HG03469 (cell line): ENCODE data around the gene UQCR10.

Experiments
- ATAC-seq: cut with Tn5 transposase; IDR thresholded peaks from one replicate; pipeline ENCODE4 v1.9.1; 2021; ENCODE audit warnings: mild to moderate bottlenecking, moderate library complexity, moderate number of reproducible peaks; ENCODE audit not compliant: unreplicated experiment

Gene UQCR10

GRCh38 chr22:29795663-29796062 is 28.5 kb downstream of the UQCR10 start:
- no peak for ATAC-seq

DNA sequence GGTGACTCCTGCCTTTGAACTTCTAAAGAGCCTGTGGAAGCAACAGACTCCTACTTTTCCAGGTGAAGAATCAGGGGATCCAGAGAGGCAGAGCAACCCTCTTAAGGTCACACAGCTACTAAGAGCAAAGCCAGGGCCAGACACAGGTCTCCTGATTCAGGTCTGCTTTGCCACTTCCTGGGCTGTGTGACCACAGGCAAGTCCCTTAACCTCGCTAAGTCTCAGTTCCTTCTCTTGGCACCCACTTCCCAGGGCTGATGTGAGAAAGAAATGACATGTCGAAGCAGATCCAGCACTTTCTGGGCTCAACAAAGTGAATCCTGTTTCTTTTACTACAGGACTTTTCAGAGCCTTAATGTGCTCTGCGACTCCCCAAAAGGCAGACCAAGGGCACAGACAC is 30.2 kb downstream of the UQCR10 start:
- no peak for ATAC-seq

DNA sequence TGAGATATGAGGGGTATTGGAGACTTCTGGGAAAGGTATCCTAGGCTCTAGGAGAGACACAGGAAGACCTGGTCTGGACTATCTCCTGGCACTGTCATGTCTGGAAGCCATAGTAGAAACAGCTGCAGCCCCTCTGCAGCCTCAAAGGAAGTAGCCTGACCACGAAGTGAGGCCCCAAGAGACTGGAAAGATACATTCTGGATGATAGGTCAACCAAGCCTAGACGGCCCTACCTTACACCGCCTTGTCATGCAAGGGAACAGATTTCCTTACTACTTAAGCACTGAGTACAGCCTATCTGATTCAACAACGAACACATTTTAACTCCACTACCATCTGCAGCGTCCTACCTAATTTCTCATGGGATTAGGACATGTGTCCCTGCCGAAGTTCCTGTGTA is 31.1 kb downstream of the UQCR10 start:
- ATAC-seq = no peak

- no peak for ATAC-seq
These were observed 31.6 kb downstream of the UQCR10 start for GRCh38 chr22:29798801-29799200.

GRCh38 chr22:29799217-29799680 is 32.1 kb downstream of the UQCR10 start:
- ATAC-seq = no peak

GRCh38 chr22:29801153-29801552 is 34.0 kb downstream of the UQCR10 start:
- ATAC-seq = no peak

- ATAC-seq = no peak
These were observed 34.6 kb downstream of the UQCR10 start for GRCh38 chr22:29801796-29802195.

GRCh38 chr22:29803190-29803589 is 36.0 kb downstream of the UQCR10 start:
- ATAC-seq = no peak

GRCh38 chr22:29804985-29805384 is 37.8 kb downstream of the UQCR10 start:
- no peak for ATAC-seq

DNA sequence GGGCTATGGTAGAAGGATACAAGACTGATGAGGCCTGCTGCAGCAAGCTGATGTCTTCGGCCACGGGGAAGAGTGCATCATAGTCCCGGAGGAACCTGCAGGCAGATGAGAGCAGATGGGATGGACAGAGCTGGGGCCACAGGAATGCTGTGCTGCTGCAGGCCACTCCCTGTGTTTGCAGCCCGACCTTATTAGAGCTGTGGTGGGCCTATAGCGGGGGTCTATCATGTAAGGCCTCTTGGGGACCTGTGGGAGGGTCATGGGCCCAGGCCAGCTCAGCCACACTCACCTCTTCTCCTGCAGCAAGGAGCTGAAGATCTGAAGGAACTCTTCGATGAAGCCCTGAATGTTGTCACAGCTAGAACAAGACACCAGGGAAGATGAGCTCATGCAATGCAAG is 39.0 kb downstream of the UQCR10 start:
- no peak for ATAC-seq

DNA sequence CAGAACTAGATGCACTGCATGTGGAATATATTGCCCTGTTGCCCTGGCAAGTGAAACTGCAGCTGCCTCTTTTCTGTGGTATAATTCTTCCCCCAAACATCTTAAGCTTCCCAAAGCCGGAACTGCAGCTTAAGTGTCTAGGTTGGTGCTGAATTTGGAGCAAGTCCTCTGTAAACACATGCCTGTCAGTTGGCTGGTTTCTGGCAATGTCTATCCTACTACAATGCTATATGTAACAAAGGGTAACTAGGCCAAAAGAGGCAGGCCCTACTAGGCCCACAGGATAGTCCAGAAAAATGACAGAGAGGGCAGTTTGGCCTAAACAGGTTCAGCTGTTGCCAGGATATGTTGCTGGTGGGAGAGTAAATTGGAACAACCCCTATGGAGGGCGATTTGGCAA is 43.0 kb downstream of the UQCR10 start:
- ATAC-seq = no peak

DNA sequence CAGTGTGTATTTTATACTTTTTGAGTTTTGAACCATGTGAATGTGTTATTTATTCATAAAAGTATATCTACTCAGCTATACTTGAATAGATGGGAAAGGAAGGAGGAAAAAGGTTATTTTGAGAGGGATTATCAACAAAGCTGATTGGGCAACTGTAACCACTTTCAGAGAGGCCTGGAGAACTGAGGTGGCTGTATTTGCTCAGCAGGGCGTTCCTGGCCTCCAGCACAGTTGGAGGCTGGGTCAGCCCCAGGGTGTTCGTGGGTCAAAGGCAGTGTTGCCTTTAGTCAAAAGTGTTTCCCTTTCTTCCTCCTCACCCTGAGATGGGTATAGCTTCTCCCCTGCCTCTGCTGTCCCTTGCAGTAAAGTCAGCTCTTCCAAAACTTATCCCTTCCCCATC is 44.2 kb downstream of the UQCR10 start:
- ATAC-seq = no peak

- no peak for ATAC-seq
These were observed 46.0 kb downstream of the UQCR10 start for GRCh38 chr22:29813126-29813525.

GRCh38 chr22:29813563-29813962 is 46.4 kb downstream of the UQCR10 start:
- no peak for ATAC-seq

DNA sequence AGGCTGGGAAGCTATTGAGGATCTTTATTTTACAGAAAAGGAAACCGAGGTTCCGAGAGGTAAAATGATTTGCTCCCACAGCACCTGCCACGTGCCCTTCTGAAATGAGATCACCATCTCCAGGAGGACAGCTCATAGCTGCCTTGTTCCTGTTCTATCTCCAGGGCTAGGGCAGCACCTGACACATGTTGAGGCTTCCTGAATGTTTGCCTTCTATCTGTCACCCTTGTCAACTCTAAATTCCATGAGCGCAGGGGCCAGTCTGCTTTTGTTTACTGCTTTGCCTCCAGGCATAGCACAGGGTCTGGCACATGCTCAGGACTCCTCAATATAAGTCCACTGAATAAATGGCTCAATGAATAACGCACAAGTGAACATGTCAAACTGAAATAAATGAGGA is 46.8 kb downstream of the UQCR10 start:
- ATAC-seq = no peak

DNA sequence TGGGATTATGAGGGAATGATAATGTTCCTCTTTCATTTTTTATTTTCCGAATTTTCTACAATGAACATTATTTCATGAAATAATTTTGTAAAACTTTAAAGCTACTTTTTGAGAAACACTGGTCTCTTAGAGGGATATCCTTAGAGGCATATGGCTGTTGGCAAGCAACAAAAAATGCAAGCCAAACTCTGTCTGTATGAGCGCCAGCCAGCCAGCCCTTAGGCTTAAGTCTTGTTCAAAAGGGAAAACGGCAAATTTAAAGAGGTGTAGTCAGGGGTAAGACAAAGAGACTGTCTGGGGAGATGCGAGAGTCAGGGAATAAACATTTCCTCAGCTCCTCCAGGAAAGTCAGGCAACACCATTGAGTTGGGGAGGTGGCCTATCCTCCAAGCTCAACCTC is 48.4 kb downstream of the UQCR10 start:
- ATAC-seq = no peak

- ATAC-seq = no peak
These were observed 49.0 kb downstream of the UQCR10 start for GRCh38 chr22:29816128-29816527.

DNA sequence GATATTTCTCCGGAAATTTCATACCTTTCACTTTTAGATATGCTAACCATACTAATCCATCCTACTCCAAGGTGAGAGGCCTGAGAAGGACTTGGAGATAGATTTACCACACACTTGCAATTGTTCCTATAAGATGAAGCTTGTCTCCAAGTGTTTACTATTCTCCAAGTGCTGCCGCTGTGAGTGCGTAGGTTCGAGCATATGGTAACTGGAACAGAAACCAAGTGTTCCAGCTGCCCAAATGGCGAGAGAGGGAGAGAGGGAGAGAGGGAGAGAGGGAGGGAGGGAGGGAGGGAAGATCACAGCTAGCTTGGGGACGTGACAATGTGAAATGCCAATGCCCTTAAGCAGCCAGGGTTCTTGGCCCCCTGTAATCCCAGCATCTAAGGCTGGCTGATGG is 49.4 kb downstream of the UQCR10 start:
- no peak for ATAC-seq

DNA sequence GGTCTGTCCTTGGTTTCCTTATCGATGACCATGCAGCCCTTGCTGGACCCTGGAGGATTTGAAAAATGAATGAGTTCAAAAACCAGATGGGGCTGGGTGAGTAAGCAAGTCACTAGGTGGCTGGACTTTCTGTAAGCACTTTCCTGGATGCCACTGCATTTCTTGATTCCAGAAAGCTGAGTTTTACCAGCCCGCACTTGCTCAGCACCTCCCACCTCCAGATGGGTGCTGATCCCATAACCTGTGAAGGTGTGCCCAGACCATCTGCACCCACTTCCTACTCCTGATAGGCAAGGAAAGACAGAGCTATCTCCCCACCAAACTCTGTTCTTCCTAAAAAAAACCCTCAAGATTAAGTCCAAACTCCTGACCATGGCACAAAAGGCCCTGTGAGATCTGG is 49.8 kb downstream of the UQCR10 start:
- ATAC-seq = no peak

DNA sequence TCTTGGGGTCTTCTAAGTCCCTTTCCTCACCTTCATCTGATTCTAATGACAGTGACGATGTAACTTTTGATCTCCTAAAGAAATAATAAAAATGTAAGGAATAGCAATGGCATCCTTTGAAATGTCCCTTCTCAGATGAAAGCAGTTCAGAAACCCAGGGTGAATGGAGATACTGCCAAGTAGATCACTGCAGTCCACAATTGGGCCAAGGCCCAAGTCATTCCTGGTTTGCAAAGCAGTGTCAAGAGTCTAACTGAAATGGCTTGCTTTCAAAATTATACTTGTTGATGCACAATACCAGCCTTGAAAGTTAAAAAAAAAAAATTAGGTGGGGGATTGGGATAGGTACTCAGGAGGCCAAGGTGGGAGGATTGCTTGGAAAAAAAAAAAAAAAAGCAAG is 50.6 kb downstream of the UQCR10 start:
- no peak for ATAC-seq

DNA sequence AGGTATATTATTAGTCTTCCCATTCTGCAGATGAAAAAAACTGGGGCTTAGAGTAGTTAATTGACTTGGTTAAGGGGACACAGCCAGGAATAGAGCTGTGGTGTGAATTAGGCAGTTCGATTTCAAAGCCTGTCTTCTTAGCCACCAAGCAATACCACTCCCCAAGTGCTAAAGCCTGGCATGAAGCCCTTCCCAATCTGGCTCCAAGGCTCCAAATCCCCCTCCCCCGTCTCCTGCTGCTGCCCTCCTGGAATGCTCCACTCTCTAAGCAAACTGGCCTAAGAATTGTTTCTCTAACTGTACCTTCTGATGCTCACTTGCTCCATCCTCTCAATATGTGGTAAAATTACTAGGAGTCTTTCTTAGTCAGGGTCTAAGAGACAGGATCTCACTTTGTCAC is 52.3 kb downstream of the UQCR10 start:
- no peak for ATAC-seq
